Right lung (tissue), 5 donors: ENCODE results near the gene PCSK9. TPM values are rescaled to one million over a fixed set of nuclear protein-coding genes. Genes with fewer than 3 reads are reported as not detected.

Experiments used
- DNase-seq, 2 donors: peaks; one replicate each; pipeline ENCODE4 v3.0.0-alpha.2; 2013
- polyA plus RNA-seq, 5 donors: library from polyadenylated mRNA; unstranded; fragments of 120-200 nt; gene quantifications; one replicate each; pipeline versions ENCODE4 v1.2.1 to v1.2.3, GENCODE V29; 2013; ENCODE audit warnings: inconsistent platforms in 1 of 5, low replicate concordance in 1 of 5; ENCODE audit not compliant: insufficient read length in 5 of 5, insufficient read depth in 1 of 5

PCSK9 gene
- polyA plus RNA-seq, 5 donors, result 0.59 to 3.4 (median 0.85) TPM

DNA sequence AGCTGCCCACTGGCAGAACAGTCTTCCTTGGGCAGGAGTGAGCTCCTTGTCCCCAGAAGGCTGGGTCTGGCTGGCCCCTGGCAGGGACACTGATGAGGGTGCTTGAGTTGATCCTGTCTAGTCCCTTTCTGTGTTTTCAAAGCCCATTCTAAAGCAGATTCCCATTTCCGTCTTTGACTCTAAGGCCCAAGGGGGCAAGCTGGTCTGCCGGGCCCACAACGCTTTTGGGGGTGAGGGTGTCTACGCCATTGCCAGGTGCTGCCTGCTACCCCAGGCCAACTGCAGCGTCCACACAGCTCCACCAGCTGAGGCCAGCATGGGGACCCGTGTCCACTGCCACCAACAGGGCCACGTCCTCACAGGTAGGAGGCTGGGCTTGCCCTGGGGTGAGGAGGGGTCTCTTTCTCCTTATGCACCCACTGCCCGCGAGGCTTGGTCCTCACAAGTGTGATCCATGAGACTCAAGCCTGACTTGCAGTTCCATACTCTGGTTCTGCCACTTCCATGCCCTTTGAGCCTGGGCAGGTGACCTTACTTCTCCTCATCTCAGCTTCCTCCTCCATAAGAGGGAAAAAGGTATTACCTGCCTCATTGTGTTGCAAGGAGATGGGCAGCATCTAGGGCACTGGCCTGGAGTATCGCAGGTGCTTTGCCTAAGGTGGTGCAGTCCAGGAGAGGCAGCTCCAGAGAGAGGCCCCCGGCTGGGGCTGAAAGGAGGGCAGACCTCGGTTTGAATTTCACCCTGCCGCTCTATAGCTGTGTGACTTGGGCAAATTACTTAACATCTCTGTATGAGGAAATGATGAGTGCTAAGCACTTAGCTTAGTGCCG, 20.2 kb downstream of the PCSK9 start:
- DNase-seq, result no peak

DNA sequence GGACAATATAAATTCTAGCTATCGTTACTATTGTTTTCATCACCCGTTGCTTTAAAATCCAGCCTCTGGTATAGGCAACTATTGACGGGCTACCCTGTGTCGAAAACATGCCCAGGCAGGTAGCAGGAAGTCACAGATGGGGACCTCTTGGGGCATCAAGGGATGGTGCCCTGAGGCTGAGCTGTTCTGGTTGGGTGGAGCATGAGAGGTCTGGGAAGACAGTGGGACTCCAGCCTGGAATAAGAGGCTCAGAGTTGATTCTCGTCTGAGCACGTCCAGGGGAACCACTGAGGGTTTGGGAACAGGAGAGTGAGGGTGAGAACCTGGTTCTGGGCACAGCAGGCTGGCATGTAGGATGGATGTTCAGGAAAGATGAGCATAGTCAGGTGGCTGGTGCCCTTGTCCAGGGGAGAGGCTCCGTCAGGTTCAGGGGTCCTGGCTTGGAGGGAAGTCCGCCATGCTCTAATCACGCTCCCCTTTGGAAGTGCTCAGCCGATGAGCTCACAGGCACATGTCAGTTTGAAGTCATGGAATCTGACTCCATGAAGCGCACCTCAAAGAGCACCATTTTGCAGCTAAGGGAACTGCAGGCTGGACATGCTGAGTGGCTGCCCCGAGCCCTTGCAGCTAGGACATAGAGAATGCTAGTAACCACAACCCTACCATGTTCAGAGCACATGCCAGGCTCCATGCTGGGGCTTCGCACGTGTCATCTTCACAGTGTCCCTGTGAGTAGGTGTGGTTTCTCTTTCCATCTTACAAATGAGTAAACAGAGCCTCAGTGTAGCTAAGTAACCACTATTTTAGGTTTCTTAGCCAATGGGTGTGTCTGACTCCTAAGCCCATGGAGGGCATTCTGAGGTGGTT, 21.0 kb downstream of the PCSK9 start:
- DNase-seq, result no peak

DNA sequence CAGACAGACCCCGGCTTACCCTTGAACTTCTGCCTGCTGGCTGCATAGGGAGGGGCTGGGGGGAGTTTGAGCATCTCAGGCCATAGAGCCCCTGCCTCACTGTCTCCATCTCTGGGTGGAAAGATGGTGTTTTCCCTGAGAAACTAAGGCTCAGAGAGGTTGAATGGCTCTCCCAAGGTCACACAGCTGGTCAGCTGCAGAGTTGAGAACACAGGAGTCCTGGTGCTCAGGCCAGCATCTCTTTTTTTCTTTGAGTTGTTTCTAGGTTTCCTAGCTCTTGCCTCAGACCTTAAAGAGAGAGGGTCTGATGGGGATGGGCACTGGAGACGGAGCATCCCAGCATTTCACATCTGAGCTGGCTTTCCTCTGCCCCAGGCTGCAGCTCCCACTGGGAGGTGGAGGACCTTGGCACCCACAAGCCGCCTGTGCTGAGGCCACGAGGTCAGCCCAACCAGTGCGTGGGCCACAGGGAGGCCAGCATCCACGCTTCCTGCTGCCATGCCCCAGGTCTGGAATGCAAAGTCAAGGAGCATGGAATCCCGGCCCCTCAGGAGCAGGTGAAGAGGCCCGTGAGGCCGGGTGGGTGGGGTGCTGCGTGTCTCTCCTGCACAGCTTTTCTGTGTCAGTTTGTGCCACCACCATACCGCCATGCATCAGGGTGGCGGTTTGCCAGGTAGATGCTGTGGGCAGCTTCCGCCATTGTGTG, 21.8 kb downstream of the PCSK9 start:
- DNase-seq, result no peak

DNA sequence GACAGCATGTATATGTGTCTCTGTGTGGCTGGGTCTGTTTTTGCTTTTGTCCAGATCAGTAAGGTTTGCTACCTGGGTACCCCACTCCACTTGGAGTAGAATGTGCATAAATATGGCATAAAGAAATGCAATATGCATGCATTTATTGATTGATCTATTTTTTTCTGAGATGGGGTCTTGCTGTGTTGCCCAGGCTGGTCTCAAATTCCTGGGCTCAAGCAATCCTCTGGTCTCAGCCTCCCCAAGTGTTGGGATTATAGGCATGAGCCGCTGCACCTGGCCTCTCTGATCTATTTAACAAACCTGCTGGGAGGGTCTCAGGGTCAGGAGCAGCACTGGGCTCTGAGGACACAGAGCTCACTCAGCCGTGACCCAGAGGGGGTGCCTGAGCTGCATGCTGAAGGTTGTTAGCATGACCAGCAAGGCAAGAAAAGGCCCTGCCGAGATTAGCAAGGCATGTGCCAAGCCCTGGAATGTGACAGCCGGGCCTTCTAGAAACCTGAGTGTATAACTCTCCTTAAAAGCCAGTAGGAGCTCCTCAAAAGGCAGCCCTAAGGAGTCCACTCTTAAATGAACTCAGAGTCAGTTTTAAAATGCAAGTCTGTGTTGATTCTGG, 22.5 kb downstream of the PCSK9 start:
- DNase-seq, result no peak

DNA sequence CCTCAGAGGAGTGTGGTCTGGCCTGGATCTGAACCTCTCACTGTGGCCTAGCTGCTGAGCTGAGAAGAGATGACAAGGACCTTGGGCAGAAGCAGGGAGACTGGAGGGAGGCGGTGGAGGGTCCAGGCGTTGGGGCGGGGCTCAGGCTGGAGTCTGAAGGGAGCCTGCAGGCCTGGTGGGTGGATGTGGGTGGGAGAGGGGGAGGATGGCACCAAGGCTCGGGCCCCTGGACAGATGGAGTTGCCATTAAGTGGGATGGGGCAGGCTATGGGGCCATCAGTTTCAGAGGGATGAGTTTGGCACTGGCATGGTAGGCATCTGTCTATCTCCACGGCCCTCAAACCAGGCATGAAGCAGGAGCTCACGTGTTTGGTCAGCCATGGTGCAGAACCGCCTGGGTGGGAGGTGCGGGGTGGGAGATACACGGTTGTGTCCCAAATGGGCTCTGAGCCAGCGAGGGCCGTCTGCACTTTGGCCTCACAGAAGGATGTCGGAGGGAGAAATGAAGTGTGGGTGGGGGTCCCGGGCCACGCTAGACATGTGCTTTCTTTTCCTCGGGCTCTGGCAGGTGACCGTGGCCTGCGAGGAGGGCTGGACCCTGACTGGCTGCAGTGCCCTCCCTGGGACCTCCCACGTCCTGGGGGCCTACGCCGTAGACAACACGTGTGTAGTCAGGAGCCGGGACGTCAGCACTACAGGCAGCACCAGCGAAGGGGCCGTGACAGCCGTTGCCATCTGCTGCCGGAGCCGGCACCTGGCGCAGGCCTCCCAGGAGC, 23.6 kb downstream of the PCSK9 start:
- DNase-seq, result no peak

DNA sequence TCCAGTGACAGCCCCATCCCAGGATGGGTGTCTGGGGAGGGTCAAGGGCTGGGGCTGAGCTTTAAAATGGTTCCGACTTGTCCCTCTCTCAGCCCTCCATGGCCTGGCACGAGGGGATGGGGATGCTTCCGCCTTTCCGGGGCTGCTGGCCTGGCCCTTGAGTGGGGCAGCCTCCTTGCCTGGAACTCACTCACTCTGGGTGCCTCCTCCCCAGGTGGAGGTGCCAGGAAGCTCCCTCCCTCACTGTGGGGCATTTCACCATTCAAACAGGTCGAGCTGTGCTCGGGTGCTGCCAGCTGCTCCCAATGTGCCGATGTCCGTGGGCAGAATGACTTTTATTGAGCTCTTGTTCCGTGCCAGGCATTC, 24.2 kb downstream of the PCSK9 start:
- no peak for DNase-seq

DNA sequence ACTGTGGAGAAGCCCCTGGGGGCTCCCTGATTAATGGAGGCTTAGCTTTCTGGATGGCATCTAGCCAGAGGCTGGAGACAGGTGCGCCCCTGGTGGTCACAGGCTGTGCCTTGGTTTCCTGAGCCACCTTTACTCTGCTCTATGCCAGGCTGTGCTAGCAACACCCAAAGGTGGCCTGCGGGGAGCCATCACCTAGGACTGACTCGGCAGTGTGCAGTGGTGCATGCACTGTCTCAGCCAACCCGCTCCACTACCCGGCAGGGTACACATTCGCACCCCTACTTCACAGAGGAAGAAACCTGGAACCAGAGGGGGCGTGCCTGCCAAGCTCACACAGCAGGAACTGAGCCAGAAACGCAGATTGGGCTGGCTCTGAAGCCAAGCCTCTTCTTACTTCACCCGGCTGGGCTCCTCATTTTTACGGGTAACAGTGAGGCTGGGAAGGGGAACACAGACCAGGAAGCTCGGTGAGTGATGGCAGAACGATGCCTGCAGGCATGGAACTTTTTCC, 24.8 kb downstream of the PCSK9 start:
- no peak for DNase-seq

DNA sequence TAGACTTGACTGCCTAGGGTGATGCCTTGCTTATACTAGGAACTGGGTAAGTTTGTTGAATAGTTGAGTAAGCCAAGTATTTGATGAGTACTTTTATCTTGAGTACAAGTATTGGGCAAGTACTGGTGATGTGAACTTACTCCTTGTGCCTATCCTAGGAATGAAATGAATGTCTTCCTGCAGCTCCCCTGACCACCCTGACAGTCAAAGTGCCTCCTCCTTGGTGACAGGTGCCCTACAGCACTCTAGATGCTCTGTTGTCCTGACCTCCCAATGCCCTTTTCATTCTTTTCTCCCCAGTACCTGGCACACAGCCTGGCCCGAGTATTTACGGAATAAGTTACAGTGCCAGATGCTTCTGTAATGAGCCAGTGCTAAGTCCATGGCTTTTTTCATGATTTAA, 25.5 kb downstream of the PCSK9 start:
- DNase-seq, result no peak

DNA sequence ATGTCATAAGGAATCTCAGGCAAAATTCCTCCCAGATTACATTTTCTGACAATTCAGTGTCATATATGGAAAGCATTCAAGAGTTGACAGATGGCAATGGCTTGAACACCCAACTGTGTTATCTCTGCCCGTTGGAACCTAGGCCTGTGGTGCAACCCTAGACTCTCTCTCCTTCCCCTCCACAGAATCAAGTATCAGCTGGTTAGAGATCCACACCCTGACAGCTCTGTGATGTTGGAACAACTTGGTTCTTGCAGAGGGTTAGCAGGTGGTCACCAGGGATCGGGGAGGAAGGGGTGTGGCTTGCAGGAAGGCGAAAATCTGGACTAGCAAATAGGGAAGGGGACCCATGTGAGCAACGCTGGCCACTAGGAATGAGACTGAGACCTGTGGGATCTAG, 26.3 kb downstream of the PCSK9 start:
- no peak for DNase-seq

DNA sequence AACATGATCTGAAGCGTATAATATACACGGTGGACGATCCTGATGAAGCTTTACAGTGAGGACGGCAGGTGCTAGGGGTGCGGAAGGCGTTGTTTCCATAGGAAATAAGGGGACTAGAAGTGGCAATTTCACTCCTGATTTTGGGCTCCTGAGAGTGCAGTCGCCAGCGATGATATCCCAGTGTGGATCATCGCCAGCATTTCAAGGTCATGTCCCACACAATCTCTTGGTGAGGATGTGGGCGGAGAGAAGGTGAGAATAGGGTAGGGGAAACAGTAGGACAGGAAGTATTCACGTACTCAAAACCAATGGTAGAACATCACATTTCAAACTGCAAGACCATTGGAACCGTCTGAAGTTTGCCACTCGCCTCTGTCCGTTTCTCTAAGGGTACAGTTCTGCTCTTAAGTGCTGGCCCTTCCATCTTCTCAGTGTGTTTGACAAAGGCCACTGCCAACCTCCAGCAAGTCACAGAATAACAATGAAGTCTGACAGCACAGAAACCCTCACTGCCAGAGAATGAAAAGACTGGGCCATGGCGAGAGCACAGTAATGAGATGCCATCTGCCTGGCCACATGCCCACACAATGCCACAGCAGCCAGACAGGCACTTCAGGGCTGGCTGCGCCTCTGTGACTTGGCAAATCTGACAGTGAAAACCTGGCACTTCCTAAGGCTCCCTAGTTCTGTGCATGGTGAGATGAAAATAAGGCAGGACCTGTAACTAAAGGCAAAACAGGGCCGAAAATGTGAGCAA, 27.9 kb downstream of the PCSK9 start:
- DNase-seq, result no peak

DNA sequence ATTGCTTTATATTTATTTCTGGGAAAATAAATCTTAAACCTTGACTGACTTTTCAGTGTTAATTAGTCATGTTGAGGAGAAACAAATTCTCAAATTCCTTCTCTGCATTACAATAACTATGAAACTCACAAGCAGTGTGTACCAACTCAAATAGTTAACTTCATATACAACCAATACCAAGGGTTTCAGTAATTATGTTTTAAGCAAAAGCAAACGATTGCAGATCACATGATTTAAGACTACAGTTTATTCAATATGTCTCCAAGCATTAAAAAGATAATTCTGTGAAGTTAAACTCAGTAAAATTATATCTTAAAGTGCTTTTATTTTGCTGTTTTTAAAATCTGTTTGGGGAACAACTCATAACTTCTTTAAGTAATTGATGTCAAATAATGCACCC, 28.6 kb downstream of the PCSK9 start:
- no peak for DNase-seq

DNA sequence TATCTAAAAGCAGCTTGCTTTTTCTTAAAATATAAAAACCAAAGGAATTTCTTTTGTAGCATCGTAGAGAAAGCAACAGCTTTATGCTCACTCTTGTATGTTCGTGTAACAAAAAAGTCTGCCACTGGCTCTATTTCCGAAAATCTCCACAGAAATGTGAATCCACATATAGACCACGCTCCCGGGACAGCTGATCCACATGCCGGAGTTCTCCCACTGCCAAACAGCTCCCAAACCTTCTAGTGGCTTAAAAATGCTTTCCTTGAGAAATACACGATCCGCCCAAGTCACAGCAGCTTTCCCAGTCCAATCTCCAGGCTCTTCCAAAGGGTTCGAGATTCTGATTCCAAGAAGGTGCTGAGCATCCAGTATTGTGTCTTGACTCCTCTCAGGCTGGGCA, 29.3 kb downstream of the PCSK9 start:
- no peak for DNase-seq

DNA sequence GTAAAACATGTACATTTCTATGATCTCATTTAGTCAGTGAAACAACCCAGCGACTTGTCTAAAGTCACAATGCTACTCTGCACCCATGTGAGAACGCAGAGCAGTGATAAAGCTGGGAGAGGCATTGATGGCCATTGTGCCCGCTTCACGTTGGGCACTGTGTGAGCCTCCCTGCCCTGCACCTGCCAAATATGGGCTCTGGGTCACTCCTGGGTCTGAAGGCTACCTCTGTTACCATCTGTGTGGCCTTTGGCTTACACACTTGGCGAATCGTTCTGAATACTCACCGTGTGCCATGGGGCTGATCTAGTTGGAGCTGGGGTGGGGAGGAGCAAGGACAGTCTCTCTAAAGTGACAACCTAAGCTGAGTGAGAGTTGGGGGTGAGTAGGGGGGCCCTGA, 29.9 kb downstream of the PCSK9 start:
- DNase-seq, result no peak

DNA sequence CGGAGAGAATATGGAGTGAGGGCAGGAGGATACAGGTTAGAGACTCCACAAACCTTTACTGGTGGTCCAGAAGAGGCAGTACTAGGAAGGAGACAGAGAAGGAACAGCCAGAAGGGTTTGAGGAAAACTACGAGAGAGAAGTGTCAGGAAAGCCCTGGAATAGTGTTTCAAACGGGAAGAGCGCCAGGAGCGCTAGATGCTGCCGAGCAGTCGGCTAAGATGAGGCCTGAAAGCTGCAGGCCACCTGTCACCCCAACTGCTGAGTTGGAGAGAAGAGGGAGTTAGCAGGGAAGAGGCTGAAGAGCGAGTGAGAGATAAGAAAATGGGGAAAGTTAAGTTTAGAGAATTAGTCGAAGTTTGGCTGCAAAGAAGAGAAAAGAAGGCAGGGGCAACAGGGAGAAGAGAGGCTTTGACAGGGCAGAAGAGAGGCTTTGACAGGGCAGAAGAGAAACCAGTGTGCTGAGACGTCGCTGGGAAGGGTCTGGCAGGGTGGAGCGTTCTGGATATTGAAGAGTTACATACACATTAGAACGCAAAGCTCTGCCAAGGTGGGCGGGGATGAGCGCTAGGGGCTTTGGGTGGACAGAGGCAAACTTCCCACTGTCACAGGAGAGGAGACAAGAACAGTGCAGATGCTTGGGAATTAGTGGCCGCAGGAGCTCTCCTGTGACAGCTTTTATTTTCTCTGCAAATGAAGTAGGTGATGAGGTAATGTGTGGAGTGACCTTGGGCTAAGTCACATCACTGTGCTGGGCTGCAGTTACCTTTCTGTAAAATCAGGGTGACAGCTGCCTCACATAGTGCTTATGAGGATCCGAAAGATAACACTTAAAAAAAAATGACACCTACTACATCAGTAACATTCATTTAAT, 31.2 kb downstream of the PCSK9 start:
- DNase-seq, result no peak

DNA sequence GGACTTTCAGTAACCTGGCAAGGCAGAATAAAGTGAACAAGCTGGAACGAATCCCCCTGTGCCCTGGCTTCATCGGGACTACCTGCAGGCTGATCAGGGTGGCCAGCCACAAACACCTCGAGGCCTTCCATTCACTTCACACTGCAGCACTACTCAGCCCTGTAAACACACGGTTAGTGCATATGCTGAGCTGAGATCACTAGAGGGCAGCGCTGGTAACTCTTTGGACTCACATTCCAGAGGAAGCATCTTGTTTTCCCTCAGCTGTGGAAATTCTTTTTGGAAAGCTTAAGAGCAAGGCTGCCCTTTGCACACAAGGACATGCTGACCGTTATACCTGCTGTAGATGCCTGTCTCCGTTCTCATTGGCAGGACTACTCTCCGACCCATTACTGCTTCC, 32.1 kb downstream of the PCSK9 start:
- no peak for DNase-seq

DNA sequence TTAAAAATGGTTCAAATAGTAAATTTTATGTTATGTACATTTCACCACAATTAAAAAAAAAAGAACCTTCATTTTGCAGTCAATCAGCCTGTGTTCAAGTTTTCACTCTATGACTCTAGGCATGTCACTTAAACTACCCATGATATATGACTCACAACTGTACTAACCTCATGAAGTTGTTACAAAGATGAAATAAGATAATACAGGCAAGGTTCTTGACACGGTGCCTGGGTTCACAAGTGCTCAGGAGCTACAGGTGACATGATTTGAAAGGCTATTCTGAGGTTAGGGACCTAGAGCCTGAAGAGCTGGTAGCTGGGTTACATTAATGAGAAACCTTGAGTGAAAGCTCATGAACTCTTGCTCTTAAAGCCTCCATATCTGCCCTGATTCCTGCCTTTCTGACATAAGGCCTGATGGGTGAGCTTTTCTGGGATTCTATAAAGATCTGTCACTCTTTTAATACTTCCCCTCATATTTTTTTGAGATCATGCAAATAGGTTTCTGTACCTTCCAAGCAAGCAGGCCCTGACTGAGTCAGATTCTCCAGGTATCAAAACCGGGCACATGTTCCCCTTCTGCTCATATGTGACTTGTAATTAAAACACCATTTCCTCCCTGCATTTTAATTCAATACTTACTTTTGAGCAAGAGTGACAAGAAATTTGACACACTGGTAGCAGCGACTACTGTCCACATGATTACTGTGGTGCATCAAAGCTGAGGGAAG, 34.0 kb downstream of the PCSK9 start:
- no peak for DNase-seq

DNA sequence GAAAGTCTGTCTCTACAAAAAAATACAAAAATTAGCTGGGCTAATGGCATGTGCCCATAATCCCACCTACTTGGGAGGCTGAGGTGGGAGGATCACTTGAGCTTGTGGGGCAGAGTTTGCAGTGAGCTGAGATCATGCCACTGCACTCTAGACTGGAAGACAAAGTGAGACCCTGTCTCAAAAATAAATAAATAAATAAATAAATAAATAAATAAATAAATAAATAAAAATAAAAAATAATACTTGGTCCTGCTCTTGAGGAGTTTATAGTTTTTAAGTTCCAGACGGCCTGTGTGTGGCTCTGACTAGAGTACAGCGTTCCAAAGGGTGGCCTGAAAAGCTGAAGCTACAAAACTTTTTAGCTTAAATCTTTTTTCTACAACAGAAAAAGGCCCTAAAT, 35.1 kb downstream of the PCSK9 start:
- no peak for DNase-seq

DNA sequence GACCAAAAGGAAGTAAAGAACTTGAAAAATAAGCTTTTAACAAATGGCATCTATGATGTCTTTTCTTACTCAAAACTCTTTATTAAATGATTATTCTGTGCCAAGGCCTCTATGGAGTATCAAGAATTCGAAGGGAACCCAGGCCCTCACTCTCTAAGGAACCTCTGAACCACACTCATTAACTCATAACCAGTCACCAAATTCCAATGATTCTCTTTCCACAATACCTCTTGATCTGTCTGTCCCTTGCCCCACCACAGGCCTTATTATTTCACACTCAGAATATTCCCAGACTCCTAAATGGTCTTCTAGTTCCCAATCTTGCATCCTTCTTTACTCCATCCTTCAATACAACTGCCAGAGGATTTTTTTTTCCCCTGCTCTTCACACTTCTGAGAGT, 37.0 kb downstream of the PCSK9 start:
- no peak for DNase-seq

DNA sequence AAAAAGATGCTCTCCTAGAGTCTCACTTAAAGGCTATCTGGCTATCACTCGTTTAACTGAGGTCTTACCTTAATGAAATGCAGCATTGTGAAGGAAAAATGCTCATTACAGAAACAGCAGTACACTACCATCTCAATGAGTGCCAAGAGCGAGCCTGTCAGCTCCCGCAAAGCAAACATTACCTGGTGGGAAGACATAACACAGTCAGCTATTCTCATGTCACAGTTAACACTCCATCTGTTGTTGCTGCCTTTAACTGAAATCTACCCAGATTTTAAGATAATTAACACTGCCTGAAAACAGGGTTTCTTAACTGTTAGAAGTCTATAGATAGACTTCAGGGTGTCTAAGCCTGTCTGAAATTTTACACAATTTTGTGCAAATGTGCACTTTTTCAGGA, 39.1 kb downstream of the PCSK9 start:
- DNase-seq, result no peak
